CD4-positive, CD25-positive, alpha-beta regulatory T cell (primary cell): ENCODE data around the gene DTX4. TPM values are rescaled to one million over a fixed set of nuclear protein-coding genes. Genes with fewer than 3 reads are reported as not detected.
A peak's percentile ranks its signal among the peaks of the same experiment; 100 is the strongest.

ENCODE experiments used
- ATAC-seq, 2 donors: fragments of 150-1000 bp; cut with Tn5 transposase; one replicate each; pipeline ENCODE4 v1.10.0; 2021; ENCODE audit warnings: low read depth in 2 of 2, moderate number of reproducible peaks in 2 of 2, moderate library complexity in 1 of 2
- DNase-seq, 3 donors: peaks; one replicate each; pipeline versions ENCODE4 v3.0.0 to v3.0.0-alpha.2; 2012 to 2022; ENCODE audit warnings: mixed read lengths in 1 of 3
- H3K27ac ChIP-seq: one replicate; pipeline ENCODE4 v1.7.0; 2013; ENCODE audit warnings: mild to moderate bottlenecking, low read length; ENCODE audit not compliant: insufficient read depth, poor library complexity, severe bottlenecking
- H3K27me3 ChIP-seq: one replicate; pipeline ENCODE4 v1.7.0; 2013; ENCODE audit warnings: low read length; ENCODE audit not compliant: control insufficient read depth, insufficient read depth
- H3K36me3 ChIP-seq: one replicate; pipeline ENCODE4 v1.7.0; 2013; ENCODE audit warnings: mild to moderate bottlenecking, low read length, moderate library complexity; ENCODE audit not compliant: control insufficient read depth, insufficient read depth
- H3K4me1 ChIP-seq: 2 replicates; pipeline ENCODE4 v1.7.0; 2013; ENCODE audit warnings: mild to moderate bottlenecking, low read length; ENCODE audit not compliant: insufficient read depth, control insufficient read depth, poor library complexity, severe bottlenecking
- H3K4me3 ChIP-seq: one replicate; pipeline ENCODE4 v1.7.0; 2013; ENCODE audit warnings: low read depth, mild to moderate bottlenecking, low read length, moderate library complexity
- H3K9me3 ChIP-seq, 2 experiments: 1 replicate in 1 of 2; 2 replicates in 1 of 2; pipeline ENCODE4 v1.7.0; 2013; ENCODE audit warnings: low read length in 2 of 2, mild to moderate bottlenecking in 1 of 2, moderate library complexity in 1 of 2; ENCODE audit not compliant: control insufficient read depth in 2 of 2
- H3K27ac Mint-ChIP-seq, 3 donors: one replicate each; pipeline ENCODE4 v1.8.0; 2020 to 2022; ENCODE audit warnings: mild to moderate bottlenecking in 3 of 3, mixed read lengths in 3 of 3, moderate library complexity in 2 of 3
- H3K27me3 Mint-ChIP-seq: one replicate; pipeline ENCODE4 v1.8.0; 2022; ENCODE audit warnings: mild to moderate bottlenecking, mixed read lengths
- H3K36me3 Mint-ChIP-seq: one replicate; pipeline ENCODE4 v1.8.0; 2020; ENCODE audit warnings: mixed read lengths
- H3K4me1 Mint-ChIP-seq, 4 donors: one replicate each; pipeline ENCODE4 v1.8.0; 2020 to 2022; ENCODE audit warnings: mixed read lengths in 4 of 4, mild to moderate bottlenecking in 1 of 4
- H3K4me3 Mint-ChIP-seq, 4 donors: one replicate each; pipeline ENCODE4 v1.8.0; 2020 to 2022; ENCODE audit warnings: mild to moderate bottlenecking in 4 of 4, mixed read lengths in 4 of 4, moderate library complexity in 3 of 4
- H3K9me3 Mint-ChIP-seq, 7 donors: one replicate each; pipeline ENCODE4 v1.8.0; 2020 to 2022; ENCODE audit warnings: mixed read lengths in 7 of 7, mild to moderate bottlenecking in 3 of 7, moderate library complexity in 2 of 7
- polyA plus RNA-seq, 4 donors: library from polyadenylated mRNA; unstranded; fragments of 300-500 nt; fragmentation: Illumina TruSeq; gene quantifications; one replicate each; pipeline ENCODE4 v1.2.3, GENCODE V29; 2021
- total RNA-seq: library from RNA; stranded (reverse); gene quantifications from one replicate; pipeline ENCODE4 v1.2.3, GENCODE V29; 2022

The DTX4 gene
- total and polyA plus RNA-seq, 5 donors from 2014 or later: 0.11 to 1.0 (median 0.25) TPM; not detected in 2

- no peak for DNase-seq
- Mint-ChIP-seq H3K27ac (no peak overlapping the region), H3K27me3 (peaks cover 37% of the 10 kb centered on the region), H3K4me1 (peaks cover 0 to 8% (median 1%) of the 10 kb centered on the region in 4 donors), H3K4me3 (peak overlapping the region in 2 of 4 donors; percentile 50 to 71), H3K36me3 (no peaks in the 10 kb centered on the region), H3K9me3 (peaks cover 0 to 5% (median 0%) of the 10 kb centered on the region in 7 donors)
- H3K9me3 ChIP-seq: peaks cover 0 to 2% of the 10 kb centered on the region in 2 experiments
- peaks cover 3% of the 10 kb centered on the region for H3K27me3 ChIP-seq
- H3K36me3 ChIP-seq: no peaks in the 10 kb centered on the region
- ATAC-seq: no peak
- H3K27ac ChIP-seq: no peak overlapping the region
- H3K4me3 ChIP-seq: no peak overlapping the region
- H3K4me1 ChIP-seq: peaks cover 20% of the 10 kb centered on the region
Observed at GRCh38 chr11:59175091-59175501, 3.2 kb downstream of the DTX4 start.

DNA sequence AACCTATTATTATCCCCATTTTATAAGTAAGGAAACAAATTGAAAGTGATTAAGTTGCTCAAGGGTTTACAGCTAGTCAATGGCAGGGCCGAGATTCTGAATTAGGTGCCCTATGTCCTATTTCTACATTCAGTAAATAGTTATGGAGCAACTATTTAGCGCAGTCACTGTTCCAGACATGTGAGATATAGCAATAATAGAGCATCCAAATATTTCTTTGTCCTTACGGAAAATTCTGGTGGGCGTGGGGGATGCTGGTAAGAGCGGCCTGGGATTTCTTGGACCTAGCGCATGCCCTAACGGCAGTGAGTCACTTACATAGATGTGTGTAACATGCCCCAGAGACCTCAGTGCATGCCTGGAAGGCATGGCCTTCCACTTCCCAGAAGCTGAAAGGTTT lies 4.4 kb downstream of the DTX4 start:
- Histone ChIP-seq H3K4me1 (peaks cover 18% of the 10 kb centered on the region), H3K9me3 (peaks cover 0 to 2% of the 10 kb centered on the region in 2 experiments), H3K4me3 (no peak overlapping the region), H3K36me3 (no peaks in the 10 kb centered on the region), H3K27ac (no peak overlapping the region), H3K27me3 (peaks cover 3% of the 10 kb centered on the region)
- Mint-ChIP-seq H3K4me3 (no peak overlapping the region), H3K27ac (no peak overlapping the region), H3K4me1 (peaks cover 0 to 8% (median 1%) of the 10 kb centered on the region in 4 donors), H3K27me3 (peaks cover 45% of the 10 kb centered on the region), H3K9me3 (peaks cover 0 to 5% (median 0%) of the 10 kb centered on the region in 7 donors), H3K36me3 (no peaks in the 10 kb centered on the region)
- DNase-seq (no peak), ATAC-seq (no peak)

DNA sequence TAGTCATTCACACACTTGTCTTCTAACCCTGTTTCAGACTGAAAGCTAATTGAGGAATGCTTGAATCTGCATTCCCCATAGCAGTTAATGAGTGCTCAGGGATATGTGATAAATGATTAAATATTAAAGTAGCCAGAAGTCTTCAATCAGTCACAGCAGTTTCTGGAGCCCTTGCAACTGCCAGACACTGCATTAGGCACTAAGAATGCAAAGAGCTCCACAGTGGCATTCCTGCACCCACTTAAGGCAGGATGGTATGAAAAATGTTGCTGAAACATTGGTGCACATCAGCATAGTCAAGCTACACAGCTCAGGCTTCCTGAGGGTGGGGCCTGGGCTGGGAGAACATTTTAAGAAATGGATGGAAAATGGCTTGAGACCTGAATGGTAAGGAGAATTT lies 6.5 kb downstream of the DTX4 start:
- H3K27me3 ChIP-seq: peaks cover 3% of the 10 kb centered on the region
- Mint-ChIP-seq H3K27ac (no peak overlapping the region), H3K4me3 (no peak overlapping the region), H3K9me3 (peaks cover 0 to 5% (median 0%) of the 10 kb centered on the region in 7 donors), H3K4me1 (peaks cover 0 to under 1% (median 0%) of the 10 kb centered on the region in 4 donors), H3K27me3 (peaks cover 40% of the 10 kb centered on the region), H3K36me3 (no peaks in the 10 kb centered on the region)
- no peak for DNase-seq
- no peak overlapping the region for H3K27ac ChIP-seq
- no peak for ATAC-seq
- no peaks in the 10 kb centered on the region for H3K36me3 ChIP-seq
- no peak overlapping the region for H3K4me3 ChIP-seq
- peaks cover 0 to 2% of the 10 kb centered on the region in 2 experiments for H3K9me3 ChIP-seq
- peaks cover under 1% of the 10 kb centered on the region for H3K4me1 ChIP-seq

DNA sequence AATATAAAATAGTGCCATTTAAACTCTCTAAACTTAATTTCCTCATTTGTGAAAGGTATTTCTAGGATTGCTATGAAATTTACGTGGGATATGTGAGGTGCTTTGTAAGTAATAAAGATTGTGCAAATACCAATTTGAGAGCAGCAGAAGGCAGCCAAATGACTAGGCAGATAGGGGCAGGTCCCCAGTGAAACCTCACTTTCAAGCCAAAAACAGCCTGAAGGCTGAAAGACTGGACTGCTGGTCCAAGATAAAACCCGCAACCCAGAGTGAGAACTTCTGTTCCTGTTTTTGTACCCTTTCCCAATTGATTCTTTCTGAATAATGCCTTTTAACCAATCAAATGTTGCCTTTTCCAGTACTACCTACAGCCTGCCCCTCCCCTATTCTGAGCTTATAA lies 7.2 kb downstream of the DTX4 start:
- ATAC-seq: no peak
- Histone ChIP-seq H3K9me3 (peaks cover 0 to 2% of the 10 kb centered on the region in 2 experiments), H3K27ac (no peak overlapping the region), H3K36me3 (no peaks in the 10 kb centered on the region), H3K4me3 (no peak overlapping the region), H3K4me1 (no peaks in the 10 kb centered on the region), H3K27me3 (peaks cover 2% of the 10 kb centered on the region)
- no peak for DNase-seq
- Mint-ChIP-seq H3K4me1 (no peaks in the 10 kb centered on the region), H3K27ac (no peak overlapping the region), H3K4me3 (no peak overlapping the region), H3K27me3 (peaks cover 33% of the 10 kb centered on the region), H3K36me3 (no peaks in the 10 kb centered on the region), H3K9me3 (peaks cover 0 to 5% (median 0%) of the 10 kb centered on the region in 7 donors)

GRCh38 chr11:59180168-59180776 lies 8.3 kb downstream of the DTX4 start:
- no peak overlapping the region for H3K27ac Mint-ChIP-seq

GRCh38 chr11:59180907-59181306 lies 9.0 kb downstream of the DTX4 start:
- H3K4me3 Mint-ChIP-seq: no peak overlapping the region
- H3K9me3 ChIP-seq: peaks cover 0 to 2% of the 10 kb centered on the region in 2 experiments
- H3K4me3 ChIP-seq: no peak overlapping the region
- H3K27me3 ChIP-seq: peaks cover 2% of the 10 kb centered on the region
- no peaks in the 10 kb centered on the region for H3K36me3 Mint-ChIP-seq
- H3K27me3 Mint-ChIP-seq: peaks cover 21% of the 10 kb centered on the region
- H3K36me3 ChIP-seq: no peaks in the 10 kb centered on the region
- H3K27ac Mint-ChIP-seq: no peak overlapping the region
- no peak for ATAC-seq
- no peak for DNase-seq
- no peaks in the 10 kb centered on the region for H3K4me1 ChIP-seq
- H3K27ac ChIP-seq: no peak overlapping the region
- no peaks in the 10 kb centered on the region for H3K4me1 Mint-ChIP-seq
- peaks cover 0 to 5% (median 0%) of the 10 kb centered on the region in 7 donors for H3K9me3 Mint-ChIP-seq

More at GRCh38 chr11:59180168-59180776, 8.3 kb downstream of the DTX4 start:
- peaks cover 26% of the 10 kb centered on the region for H3K27me3 Mint-ChIP-seq
- ATAC-seq (no peak), DNase-seq (no peak)
- no peaks in the 10 kb centered on the region for H3K36me3 Mint-ChIP-seq
- Histone ChIP-seq H3K9me3 (peaks cover 0 to 2% of the 10 kb centered on the region in 2 experiments), H3K27ac (no peak overlapping the region), H3K27me3 (peaks cover 2% of the 10 kb centered on the region), H3K4me3 (no peak overlapping the region), H3K36me3 (no peaks in the 10 kb centered on the region), H3K4me1 (no peaks in the 10 kb centered on the region)
- H3K9me3 Mint-ChIP-seq: peaks cover 0 to 5% (median 0%) of the 10 kb centered on the region in 7 donors
- H3K4me3 Mint-ChIP-seq: no peak overlapping the region
- H3K4me1 Mint-ChIP-seq: no peaks in the 10 kb centered on the region

GRCh38 chr11:59181746-59182456 lies 10.0 kb downstream of the DTX4 start:
- H3K27ac Mint-ChIP-seq: no peak overlapping the region
- no peaks in the 10 kb centered on the region for H3K4me1 ChIP-seq
- H3K4me3 ChIP-seq: no peak overlapping the region
- peaks cover under 1% of the 10 kb centered on the region for H3K27me3 ChIP-seq
- no peak overlapping the region for H3K4me3 Mint-ChIP-seq
- H3K4me1 Mint-ChIP-seq: no peaks in the 10 kb centered on the region
- H3K27me3 Mint-ChIP-seq: peaks cover 18% of the 10 kb centered on the region
- H3K9me3 Mint-ChIP-seq: peaks cover 0 to 5% (median 0%) of the 10 kb centered on the region in 7 donors
- no peaks in the 10 kb centered on the region for H3K36me3 Mint-ChIP-seq
- ATAC-seq (no peak), DNase-seq (no peak)
- peaks cover 0 to 2% of the 10 kb centered on the region in 2 experiments for H3K9me3 ChIP-seq
- no peak overlapping the region for H3K27ac ChIP-seq
- no peaks in the 10 kb centered on the region for H3K36me3 ChIP-seq
